A549 treated with AZD2906 at 1 μM for 4 hours (cell line): ENCODE data around the gene MAGOHB. TPM values are rescaled to one million over a fixed set of nuclear protein-coding genes. Genes with fewer than 3 reads are reported as not detected.

Source experiments
- total RNA-seq: library from RNA; stranded (reverse); fragments of 200-300 nt; extraction: Qiagen RNA extraction; gene quantifications from 5 replicates; pipeline ENCODE4 v1.2.3, GENCODE V29; 2022

Gene MAGOHB
- total RNA-seq, result 47.4 to 51.6 TPM (median 48.3 TPM) in 5 replicates

GRCh38 chr12:10613349-10614055 is at the start of gene MAGOHB:
Gene MAGOHB (minus strand): TSS chr12:10613609. CDS start chr12:10613532, 77 bp downstream.

Other genes starting within 250 kb of the MAGOHB start
- gene KLRK1, start 223.6 kb downstream of the MAGOHB start, total RNA-seq, result 0.18 TPM in 1 of 5 replicates, not detected in the others
- not detected in 5 replicates for gene KLRC4, start 203.9 kb downstream of the MAGOHB start, total RNA-seq
- 0.10 to 0.24 TPM (median 0.22 TPM) in 3 of 5 replicates, not detected in the others for gene KLRC3, start 193.0 kb downstream of the MAGOHB start, total RNA-seq
- gene KLRC2, start 177.6 kb downstream of the MAGOHB start, total RNA-seq, result 1.3 to 2.2 TPM (median 2.0 TPM) in 5 replicates
- gene KLRC1, start 160.2 kb downstream of the MAGOHB start, total RNA-seq, result not detected in 5 replicates
- gene EIF2S3B, start 107.7 kb downstream of the MAGOHB start, total RNA-seq, result 0.36 to 0.87 TPM (median 0.45 TPM) in 5 replicates
- gene STYK1, start 60.4 kb upstream of the MAGOHB start, total RNA-seq, result 0.16 to 0.28 TPM (median 0.18 TPM) in 5 replicates
- gene YBX3, start 109.7 kb upstream of the MAGOHB start, total RNA-seq, result 245 to 262 TPM (median 259 TPM) in 5 replicates
- not detected in 5 replicates for gene TAS2R7, start 189.0 kb upstream of the MAGOHB start, total RNA-seq
- gene TAS2R8, start 193.7 kb upstream of the MAGOHB start, total RNA-seq, result not detected in 5 replicates
- not detected in 5 replicates for gene TAS2R9, start 196.6 kb upstream of the MAGOHB start, total RNA-seq
- gene TAS2R10, start 212.7 kb upstream of the MAGOHB start, total RNA-seq, result 0.06 to 0.09 TPM in 2 of 5 replicates, not detected in the others
- gene PRR4, start 235.9 kb upstream of the MAGOHB start, total RNA-seq, result 0.80 to 3.2 TPM (median 2.3 TPM) in 5 replicates